ENCODE measurements around the gene PKD1.
"Not testable (repeated sequence)": the region's sequence is repeated elsewhere in the genome, so short reads cannot be mapped to it uniquely, and the experiment has no call there.

The PKD1 gene

DNA sequence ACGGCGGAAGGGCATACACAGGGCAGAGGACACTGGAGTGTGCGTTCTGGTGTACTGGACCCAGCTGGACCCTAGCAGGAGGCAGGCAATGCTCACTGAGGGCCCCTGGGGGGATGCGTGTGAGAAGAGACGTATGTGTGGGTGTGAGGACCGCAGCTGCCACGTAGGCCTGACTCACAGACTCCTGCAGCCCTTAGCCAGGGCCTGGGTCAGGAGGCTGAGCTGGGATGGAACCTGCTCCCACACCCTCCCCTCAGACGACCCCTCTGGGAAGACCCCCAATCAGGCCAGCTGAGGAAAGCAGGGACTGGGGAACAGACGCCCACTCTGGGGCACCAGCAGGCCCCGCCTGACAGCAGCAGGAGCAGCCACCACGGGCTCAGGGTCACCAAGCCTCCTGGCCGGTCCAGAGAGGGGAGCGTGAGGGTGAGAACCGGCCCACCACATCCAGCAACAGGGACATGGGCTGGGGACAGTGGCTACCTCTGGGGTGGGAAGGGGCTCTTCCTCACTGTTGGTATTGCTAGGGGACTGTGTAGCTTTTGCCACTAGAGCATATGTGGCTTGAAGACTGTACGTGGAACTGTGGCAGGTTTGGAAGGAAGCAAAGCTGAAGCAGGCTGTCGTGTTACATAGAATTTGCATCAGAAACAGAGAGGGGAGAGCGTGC, 28.4 kb downstream of the PKD1 start:
- not testable (repeated sequence) for DNase-seq (ENCODE audit: low read depth in 3 of 3)

DNA sequence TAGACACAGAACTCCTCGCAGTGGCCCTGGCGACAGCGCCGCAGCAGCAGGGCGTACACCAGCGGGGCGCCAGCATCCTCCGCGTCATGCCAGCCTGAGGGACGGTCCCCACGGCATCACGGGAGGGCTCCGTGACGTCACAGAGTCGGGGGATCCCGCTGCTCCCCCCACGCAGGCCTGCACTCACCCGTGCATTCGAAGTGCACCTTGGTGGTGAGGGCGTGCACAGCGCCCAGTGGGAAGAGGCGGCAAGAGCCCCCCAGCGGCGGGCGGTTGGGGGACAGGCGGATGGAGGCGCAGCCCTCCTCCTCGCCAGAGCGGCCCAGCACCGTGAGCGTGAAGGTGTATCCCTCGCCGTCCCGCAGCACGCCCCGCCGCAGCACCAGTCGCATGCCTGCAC, 29.5 kb downstream of the PKD1 start:
- not testable (repeated sequence) for DNase-seq (ENCODE audit: low read depth in 3 of 3)

DNA sequence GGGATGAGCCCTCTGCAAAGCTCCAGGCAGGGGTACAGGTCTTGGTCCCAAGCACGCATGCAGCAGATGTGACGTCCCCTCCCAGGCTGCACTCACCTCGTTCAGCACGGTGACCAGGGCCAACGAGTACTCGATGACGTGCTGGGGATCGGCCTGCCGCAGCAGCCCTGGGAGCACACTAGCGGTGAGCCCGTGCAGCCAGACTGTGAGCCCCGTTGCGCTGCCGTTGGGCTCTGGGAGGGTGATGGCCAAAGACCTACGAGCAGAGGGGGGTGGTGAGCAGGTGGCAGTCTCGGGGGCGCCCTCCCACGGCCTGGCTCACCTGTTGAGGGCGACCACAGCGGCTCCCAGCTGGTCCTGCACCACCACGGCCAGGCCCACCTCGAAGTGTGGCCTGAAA, 29.9 kb downstream of the PKD1 start:
- not testable (repeated sequence) for DNase-seq (ENCODE audit: low read depth in 3 of 3)

DNA sequence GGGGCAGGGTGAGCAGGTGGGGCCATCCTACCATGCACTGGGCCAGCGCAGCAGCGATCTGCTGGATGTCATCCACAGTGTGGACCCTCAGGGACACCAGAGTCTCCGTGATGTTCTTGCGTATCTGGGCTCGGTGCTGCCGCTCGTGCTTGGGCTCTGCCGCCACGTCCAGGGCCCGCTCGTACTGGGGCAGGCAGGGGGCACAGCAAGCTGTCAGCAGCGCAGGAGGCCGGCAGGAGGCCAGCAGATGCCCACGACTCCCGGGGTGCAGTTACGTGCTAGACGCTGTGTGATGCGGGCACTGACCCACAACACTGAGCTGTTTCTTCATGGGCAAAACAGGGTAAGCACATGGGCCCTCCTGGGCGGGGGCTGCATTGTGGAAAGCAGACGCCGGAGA, 30.4 kb downstream of the PKD1 start:
- DNase-seq (ENCODE audit: low read depth in 3 of 3), result not testable (repeated sequence)

DNA sequence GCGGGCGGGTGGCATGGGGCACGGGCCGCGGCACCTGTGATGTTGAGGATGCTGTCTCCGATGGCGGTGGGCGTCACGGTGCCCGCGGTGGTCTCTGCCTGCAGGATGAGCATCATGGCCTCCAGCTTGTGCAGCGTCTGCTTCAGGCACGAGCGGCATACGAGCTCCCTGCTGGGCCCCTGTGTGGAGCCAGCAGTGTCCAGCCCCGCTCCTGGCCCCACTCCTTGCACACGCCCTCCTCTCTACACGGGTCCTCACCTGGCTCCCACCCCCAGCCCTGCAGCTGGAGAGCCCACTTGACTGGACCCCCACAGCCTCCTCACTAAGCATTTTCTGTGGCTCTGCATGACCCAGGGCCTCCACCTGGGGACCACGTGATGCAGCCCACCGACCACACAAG, 31.2 kb downstream of the PKD1 start:
- DNase-seq (ENCODE audit: low read depth in 3 of 3), result not testable (repeated sequence)

DNA sequence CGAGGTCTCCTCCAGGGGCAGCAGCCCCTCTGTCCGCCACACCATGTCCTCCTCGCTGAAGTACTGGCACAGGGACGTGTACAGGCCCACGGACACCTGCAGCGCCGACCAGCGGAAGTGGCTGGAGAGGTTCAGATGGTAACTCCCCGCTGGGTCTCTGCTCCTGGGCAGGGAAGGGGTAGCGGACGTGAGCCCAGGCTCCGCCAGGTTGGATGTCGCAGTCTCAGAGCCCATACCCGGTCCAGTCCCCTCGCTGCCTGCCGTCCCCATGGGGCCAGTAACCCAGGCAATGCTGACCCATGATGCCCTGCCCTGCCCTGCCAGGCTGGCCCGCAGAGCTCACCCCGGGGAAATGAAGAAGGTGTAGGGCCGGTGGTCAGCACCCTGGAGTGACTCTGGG, 33.2 kb downstream of the PKD1 start:
- no peak for DNase-seq (ENCODE audit: low read depth in 3 of 3)

DNA sequence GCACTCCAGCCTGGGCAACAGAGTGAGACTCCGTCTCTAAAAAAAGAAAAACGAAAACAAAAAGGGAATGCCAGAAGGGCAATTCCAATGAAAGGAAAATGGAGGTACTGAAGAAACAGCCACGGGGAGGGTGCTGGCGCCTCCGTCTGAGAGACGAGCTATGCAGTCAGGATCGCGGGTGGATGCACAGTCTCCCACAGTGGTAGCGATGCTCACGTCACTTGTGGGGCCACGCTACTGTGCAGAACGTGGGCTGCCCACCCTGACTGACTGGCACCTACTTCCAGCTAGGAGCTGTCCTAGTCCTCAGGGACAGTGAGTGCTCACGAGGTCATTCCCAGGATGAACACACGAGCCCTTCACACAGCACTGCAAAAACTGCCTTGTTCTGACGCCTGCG, 34.1 kb downstream of the PKD1 start:
- DNase-seq (ENCODE audit: low read depth in 3 of 3), result not testable (repeated sequence)

DNA sequence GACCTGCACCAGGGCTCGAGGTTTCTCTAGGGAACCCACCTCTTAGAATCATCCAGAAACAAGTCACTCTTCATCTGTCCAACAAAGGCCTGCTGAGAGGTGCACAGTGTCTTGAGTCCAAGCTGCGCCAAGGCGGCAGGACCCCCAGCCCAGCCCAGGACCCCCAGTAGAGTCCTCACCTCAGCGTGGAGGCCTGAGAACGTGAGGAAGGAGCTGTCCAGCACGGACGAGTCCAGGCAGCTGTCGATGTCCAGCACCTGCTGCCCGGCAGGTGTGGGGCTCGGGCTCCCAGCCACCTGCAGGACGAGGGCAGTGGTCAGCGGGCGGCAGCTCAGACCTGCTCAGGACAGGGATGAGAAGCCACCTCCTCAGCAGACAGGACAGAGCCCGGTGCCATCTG, 38.0 kb downstream of the PKD1 start:
- DNase-seq (ENCODE audit: low read depth in 3 of 3), result not testable (repeated sequence)

DNA sequence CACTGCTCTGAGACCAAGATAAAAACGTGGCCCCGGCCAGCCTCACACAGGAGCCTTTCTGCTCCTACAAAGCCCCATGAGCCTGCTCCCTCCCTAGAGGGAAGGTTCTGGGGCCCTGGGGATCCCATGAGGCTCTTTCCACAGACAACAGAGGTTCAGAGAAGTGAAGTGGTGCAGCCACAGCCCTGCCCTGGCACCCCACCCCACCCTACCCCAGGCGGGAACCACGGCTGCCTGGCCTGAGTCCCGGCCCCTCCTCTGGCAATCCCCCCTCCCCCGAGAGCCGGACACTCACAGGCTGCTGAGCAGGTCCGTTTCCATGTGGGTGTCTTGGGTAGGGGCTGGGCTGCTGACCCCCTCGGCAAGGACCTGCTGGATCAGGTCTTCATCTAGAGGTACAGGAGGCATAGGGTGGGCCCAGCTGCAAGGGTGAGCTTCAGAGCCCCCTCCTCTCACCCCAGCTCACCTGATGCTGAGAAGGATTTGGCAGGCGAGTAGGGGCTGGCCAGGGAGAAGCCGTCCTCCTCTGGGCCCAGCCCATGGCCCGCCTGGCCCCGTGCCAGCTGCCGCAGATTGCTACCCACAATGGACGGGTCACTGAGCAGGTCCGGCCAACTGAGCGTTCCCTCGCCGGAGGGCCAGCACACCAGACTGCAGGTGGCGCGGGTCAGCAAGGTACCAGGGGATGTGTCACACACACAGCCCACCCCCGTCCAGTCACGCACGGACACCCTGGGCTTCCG, 38.7 kb downstream of the PKD1 start:
- no peak for DNase-seq (ENCODE audit: low read depth in 3 of 3)

DNA sequence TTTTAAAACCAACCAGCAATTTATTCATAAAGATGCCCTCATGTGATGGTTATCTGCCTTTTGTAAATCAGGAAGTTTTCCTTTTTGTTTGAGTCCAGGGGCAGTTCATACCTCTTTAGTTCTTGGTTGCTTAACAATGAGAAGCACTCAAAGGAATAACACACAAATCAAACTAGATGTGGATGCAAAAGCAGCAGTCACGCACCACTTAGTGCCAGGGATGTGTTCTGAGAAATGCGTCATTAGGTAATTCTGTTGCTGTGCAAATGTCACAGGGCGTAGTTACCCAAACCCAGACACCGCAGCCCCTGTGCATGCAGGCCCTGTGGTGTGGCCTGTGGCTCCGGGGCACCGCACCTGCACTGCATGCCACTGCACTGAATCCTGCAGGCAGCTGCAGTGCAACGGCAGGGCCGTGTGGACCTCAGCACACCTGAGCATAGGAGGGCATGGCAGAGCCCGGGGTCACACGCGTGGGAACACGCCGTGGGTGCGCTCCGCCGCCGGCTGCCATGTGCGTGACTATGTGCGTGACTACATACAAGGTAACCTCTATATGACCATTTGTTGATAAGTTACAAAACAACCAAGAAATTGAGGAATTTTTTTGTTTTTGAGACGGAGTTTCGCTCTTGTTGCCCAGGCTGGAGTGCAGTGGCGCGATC, 39.6 kb downstream of the PKD1 start:
- DNase-seq (ENCODE audit: low read depth in 3 of 3), result no peak

DNA sequence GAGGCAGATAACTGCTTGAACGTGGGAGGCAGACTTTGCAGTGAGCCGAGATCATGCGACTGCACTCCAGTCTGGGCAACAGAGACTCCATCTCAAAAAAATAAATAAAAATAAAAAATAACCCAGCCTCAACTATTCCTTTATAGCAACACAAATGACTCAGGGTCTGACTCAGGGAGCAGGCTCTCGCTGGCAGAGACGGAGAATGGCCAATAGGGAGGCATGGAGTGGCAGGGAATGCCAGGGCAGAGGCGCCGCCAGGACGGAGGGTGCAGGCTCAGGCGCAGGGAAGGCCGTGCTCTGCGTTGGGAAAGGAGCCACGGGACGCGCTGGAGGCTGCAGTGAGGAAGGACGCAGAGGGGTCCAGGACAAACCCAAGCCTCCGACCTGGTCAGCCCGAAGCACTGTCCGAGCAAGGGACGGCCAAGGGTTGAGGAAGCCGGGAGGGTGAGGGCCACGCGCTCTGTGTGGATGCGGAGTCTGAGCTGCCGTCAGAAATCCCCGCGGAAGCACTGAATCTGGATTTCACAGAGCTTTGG, 40.3 kb downstream of the PKD1 start:
- no peak for DNase-seq (ENCODE audit: low read depth in 3 of 3)

DNA sequence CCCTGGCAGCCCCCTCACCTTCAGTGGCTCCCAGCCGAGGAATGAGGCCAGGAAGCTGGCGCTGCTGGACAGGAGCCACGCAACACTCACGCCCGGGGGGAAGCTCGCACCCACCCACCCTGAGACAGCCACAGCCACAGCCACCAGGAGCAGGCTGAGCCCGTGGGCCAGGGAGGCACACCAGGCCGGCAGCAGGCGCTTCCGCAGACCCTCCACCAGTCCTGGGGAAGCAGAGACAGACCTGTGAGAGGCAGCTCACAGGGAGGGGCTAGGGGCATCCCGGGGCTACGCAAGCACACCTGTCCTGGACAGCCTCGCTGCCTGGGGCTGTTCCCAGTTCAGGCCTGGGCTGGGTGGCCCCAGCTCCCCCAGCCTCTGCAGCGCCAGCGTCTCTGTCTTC, 41.9 kb downstream of the PKD1 start:
- no peak for DNase-seq (ENCODE audit: low read depth in 3 of 3)

DNA sequence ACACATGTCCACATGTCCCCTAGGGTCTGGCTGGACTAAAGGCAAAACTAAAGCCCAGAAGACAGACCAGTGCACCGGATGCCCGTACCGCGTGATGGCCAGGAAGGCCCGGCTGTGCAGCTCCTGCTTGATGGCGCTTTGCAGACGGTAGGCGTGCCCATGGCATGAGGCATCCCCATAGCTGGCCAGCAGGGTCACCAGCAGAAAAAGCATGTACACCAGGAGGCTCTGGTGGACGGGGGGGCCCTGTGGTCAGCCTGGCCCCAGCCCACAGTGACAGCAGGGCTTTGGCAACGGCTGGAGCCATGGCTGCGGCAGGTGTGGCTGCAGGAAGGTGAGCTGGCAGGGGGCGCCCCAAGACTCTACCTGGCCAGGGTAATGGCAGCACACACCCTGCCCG, 42.8 kb downstream of the PKD1 start:
- no peak for DNase-seq (ENCODE audit: low read depth in 3 of 3)

DNA sequence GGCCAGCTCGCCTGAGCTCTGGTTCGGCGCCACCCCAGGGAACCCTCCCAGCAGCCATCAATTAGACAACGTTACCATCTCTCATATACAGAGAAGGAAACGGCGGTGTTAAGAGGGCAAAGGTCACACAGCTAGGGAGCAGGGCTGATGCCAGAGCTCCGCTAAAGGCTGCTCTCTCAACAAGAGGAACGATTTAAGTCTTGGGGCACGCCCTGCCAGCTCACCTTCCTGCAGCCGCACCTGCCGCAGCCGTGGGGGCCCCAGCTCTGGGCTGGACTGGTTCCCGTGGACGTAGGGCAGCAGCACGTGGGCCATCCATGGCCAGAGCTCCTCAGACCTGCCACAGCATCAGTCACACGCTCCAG, 43.5 kb downstream of the PKD1 start:
- no peak for DNase-seq (ENCODE audit: low read depth in 3 of 3)

DNA sequence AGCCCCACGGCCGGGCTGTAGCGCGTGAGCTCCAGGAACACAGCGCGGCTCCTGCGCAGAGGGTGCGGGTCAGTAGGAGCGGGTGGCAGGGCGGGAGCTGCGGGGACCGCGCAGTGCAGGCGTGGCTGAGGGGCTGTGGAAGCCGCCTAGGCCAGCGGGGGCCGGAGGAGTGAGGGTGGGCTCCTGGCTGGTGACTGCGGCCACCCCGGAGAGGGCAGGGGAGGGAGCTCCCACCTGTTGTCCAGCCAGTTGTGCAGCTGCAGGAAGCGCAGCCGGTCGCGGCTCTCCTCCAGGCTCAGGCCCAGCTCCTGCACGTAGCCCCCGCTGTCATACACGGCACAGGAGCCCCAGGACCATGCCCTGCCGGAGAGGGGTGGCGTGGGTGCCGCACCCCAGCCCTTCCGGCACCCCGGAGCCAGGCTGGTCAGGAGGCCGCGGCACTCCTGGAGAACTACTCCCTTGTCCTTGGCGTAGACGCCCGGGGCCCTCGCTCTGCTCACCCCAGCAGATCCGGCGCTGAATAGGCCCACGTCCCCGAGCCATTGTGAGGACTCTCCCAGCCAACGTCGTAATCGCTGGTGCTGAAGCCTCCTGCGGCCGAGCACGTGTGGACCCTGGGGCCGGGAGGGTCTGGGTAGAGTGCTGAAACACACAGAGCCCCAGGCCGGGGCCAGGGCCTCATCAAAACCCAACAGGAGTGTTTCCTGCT, 44.0 kb downstream of the PKD1 start:
- DNase-seq (ENCODE audit: low read depth in 3 of 3), result no peak

DNA sequence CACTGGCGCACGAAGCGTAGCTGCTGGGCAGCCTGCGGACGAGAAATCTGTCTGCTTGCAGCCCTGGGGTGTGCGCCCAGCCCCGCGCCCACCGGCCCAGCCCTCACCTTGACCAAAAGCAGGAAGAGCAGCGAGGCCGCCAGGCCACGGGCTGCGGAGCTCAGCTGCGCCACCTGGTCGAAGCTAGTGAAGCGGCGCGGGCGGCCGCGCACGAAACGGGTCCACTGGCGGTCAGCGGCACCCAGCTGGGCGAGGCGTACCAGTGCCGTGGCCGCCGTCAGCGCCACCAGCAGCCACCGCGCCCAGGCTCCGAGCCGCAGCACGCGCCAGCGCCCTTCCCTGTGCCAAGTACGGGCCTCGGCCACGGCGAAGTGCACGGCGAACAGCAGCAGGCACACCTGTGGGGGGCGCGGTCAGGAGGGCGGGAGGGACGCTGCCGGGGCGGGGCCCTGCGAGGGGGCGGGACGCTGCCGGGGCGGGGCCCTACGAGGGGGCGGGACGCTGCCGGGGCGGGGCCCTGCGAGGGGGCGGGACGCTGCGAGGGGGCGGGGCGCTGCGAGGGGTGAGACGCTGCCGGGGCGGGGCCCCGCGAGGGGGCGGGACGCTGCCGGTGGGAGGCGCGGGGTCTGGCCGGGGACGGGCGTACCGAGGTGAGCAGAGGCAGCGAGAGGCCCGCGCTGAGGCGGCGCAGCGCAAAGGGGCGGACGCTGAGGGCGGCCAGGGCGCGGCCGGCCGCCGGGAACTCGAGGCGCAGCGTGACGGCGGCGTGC, 44.7 kb downstream of the PKD1 start:
- no peak for DNase-seq (ENCODE audit: low read depth in 3 of 3)

DNA sequence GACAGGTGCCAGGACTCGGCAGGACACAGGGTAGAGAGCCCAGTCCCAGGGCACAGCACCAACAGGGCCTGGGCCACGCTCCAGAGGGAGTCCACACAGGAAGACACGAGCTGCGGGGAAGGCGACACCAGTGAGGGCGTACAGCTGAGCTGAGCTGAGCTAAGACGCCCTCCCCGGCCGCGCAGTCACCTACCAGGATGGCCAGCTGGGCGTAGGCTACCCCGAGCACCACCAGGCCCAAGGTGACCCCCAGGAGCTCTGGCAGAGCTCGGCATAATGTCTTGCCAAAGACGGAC, 45.3 kb downstream of the PKD1 start:
- DNase-seq (ENCODE audit: low read depth in 3 of 3), result no peak

DNA sequence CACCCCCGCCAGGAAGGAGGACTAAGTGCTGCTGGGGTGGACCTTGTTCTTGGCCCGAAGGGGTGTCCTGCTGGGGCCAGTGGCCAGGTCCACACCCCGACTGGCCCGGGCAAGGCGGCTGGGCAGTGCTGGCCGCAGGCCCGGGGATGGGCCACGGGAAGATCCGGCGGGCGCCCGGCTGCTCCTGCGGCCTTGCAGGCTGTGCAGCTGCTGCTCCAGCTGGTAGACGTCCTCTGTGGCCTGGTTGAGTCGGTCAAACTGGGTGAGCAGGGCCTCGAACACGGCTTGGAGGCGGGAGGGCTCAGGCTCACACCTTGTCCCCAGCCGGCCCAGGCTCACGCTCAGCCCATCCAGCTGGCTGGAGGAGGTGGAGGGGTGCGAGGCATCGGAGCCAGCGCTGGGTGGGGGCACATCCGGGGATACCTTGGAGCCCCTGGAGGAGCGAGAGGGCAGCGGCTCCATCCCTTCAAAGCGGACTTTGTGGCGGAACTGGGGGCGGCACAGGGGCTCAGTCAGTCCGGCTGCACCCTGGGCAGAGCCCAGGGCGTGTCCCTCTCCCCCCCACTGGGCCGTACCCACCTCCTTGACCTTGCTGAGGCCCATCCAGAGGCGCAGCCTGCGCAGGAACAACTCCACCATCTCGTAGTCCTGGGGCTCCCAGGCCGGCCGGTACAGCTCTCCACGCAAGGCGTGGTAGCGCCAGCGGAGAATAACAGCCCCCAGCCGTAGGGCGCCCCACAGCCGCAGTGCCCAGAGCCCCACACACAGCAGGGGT, 45.8 kb downstream of the PKD1 start:
- no peak for DNase-seq (ENCODE audit: low read depth in 3 of 3)

DNA sequence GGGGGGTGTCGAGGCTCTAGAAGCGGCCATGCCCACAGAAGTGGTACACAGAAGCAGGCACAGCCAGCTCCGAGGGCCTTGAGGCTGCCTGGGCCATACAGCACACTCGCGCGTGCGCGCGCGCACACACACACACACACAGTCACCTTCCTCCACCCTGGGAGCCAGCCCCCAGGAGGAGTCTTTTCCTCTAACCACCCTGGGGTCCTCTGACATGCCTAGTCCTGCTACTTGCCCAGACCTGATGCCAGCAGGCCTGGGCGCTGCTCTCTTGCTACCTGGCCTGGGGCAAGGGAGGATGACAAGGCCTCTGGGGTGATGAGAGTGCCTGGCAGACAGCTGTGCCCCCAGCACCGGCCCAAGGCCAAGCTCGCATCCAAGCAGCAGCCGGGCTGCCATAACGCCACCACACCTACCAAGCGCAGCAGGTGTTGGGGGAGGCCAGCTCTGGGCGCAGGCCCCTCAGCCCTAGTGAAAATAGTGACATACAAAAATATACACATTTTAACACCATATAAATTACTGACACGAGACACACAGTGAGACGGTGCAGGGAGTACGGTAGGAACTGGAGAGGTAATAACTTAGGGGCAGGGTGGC, 46.8 kb downstream of the PKD1 start:
- no peak for DNase-seq (ENCODE audit: low read depth in 3 of 3)
